H1 (cell line): ENCODE results near the gene FGFBP3. TPM values are rescaled to one million over a fixed set of nuclear protein-coding genes. Genes with fewer than 3 reads are reported as not detected.

Source experiments
- CHD7 ChIP-seq: fragments of 300-600 bp; sonication (generic); IDR thresholded peaks from 2 replicates; pipeline ENCODE4 v1.7.1; 2012; ENCODE audit warnings: low read length, moderate library complexity, mild to moderate bottlenecking, inconsistent platforms; ENCODE audit not compliant: insufficient replicate concordance
- EGR1 ChIP-seq: IDR thresholded peaks from 2 replicates; pipeline ENCODE4 v1.6.1; 2011; ENCODE audit warnings: low read depth, low read length, borderline replicate concordance
- SP1 ChIP-seq: IDR thresholded peaks from 2 replicates; pipeline ENCODE4 v1.6.1; 2011; ENCODE audit warnings: low read depth, low read length
- ZNF274 ChIP-seq: IDR thresholded peaks from 2 replicates; pipeline ENCODE4 v1.7.0; 2012; ENCODE audit warnings: low read length, borderline replicate concordance; ENCODE audit errors: extremely low read depth
- polyA plus RNA-seq, 7 experiments: library from polyadenylated mRNA; depleted of rRNA in 3 of 7; stranded (reverse) in 5 of 7; unstranded in 2 of 7; fragments of >200 nt in 5 of 7; fragments of 200-250 nt in 2 of 7; gene quantifications; 1 replicate in 5 of 7; 2 replicates in 1 of 7; 4 replicates in 1 of 7; pipeline versions ENCODE4 v1.2.1 to v1.2.3, GENCODE V29; 2011 to 2013; ENCODE audit warnings: missing spikeins in 2 of 7, mixed read lengths in 2 of 7
- total RNA-seq: library from RNA; stranded (reverse); fragmentation: NEBNext Ultra II Directional; extraction: Animal tissue kit (Norgen Biotek cat#: 25700); gene quantifications from 2 replicates; pipeline ENCODE4 v1.2.1, GENCODE V29; 2021

FGFBP3 gene
- total and polyA plus RNA-seq, 2 of the 8 experiments (the other 6 are each of a cell fraction or from before 2014, with no cell fraction given) = 54.6 to 115 TPM

- TF ChIP-seq CHD7 (no peak), EGR1 (no peak), ZNF274 (no peak), SP1 (no peak)
These were observed 33.5 kb downstream of the FGFBP3 start (continued) for GRCh38 chr10:91875779-91876178.
